ENCODE results near the gene CRYBG1. TPM values are rescaled to one million over a fixed set of nuclear protein-coding genes. Genes with fewer than 3 reads are reported as not detected.
"Not testable (repeated sequence)": the region's sequence is repeated elsewhere in the genome, so short reads cannot be mapped to it uniquely, and the experiment has no call there.

The CRYBG1 gene
- total and polyA plus RNA-seq, 2 experiments from 2014 or later, result 3.2 to 10.0 TPM

DNA sequence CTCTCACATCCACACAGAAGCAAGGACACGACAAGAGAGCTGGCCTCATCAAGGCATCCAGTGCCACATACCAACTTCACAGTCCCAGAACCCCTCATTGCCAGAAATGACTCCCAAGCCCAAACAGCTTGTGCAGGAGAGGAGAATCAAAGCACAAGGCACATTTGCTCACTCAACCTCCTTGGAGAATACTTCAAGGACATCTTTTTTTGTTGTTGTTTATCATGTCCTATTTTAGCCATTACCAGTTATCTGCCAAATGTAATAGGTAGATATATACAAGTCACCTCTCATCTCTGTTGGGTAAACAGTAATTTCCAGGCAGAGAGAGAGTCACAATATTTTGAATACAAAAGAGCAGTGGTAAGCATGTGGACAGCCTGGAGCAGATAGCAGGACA lies 221.0 kb downstream of the CRYBG1 start:
- no peaks in the 10 kb centered on the region for H4K20me1 ChIP-seq (ENCODE audit: insufficient read depth, poor library complexity, severe bottlenecking)

DNA sequence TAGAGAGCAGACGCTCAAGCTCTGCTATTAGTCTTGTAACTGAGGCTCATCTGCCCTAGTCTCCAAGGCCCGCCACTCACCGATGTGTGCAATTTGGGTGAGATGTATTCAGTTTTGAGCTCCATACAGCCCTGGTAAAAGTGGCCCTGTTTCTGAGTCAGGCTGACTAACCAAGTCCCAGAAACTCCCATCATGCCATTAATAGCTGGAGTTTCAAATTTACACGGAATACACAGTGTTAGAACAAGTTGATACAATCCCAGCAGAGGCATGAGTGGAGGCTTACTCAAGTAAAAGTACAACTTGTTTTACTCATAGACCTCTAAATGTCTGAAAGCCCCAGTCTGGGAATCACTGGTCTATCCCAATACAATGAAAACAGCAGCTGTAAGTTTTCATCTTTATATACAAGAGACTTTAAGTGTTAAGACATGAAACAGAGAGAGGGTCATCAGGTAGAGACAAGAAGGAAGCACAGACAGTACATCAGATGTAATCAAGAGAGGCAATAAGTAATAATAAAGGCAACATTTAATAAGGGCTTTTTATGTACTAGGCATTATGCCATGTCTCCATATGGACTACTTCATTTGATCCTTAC lies 226.4 kb downstream of the CRYBG1 start:
- H3K4me2 ChIP-seq, result no peak overlapping the region
- H3K9me2 ChIP-seq (replicated peaks; ENCODE audit: insufficient read depth), result no peaks in the 10 kb centered on the region
- DNase-seq (ENCODE audit: low spot score), result no peak
- no peak overlapping the region for H3K4me3 ChIP-seq
- no peaks in the 10 kb centered on the region for H3K36me3 ChIP-seq (replicated peaks; ENCODE audit: insufficient read depth, low read depth)
- no peak overlapping the region for H3K27ac ChIP-seq
- no peaks in the 10 kb centered on the region for H3K27me3 ChIP-seq
- 93% methylated on average over 4 of the region's 4 CpGs for WGBS (ENCODE audit: low lambda C conversion rate, missing lambda C conversion rate)
- no peaks in the 10 kb centered on the region for H3K4me1 ChIP-seq (ENCODE audit: insufficient read depth)
- TF ChIP-seq, protein P1, sequence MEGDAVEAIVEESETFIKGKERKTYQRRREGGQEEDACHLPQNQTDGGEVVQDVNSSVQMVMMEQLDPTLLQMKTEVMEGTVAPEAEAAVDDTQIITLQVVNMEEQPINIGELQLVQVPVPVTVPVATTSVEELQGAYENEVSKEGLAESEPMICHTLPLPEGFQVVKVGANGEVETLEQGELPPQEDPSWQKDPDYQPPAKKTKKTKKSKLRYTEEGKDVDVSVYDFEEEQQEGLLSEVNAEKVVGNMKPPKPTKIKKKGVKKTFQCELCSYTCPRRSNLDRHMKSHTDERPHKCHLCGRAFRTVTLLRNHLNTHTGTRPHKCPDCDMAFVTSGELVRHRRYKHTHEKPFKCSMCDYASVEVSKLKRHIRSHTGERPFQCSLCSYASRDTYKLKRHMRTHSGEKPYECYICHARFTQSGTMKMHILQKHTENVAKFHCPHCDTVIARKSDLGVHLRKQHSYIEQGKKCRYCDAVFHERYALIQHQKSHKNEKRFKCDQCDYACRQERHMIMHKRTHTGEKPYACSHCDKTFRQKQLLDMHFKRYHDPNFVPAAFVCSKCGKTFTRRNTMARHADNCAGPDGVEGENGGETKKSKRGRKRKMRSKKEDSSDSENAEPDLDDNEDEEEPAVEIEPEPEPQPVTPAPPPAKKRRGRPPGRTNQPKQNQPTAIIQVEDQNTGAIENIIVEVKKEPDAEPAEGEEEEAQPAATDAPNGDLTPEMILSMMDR (IDR thresholded peaks at IDR 0.05; ENCODE audit: poor library complexity), result no peak
- TF ChIP-seq EZH2 (IDR thresholded peaks at IDR 0.05; ENCODE audit: borderline replicate concordance), result no peak
- TF ChIP-seq EZH2phosphoT487 (IDR thresholded peaks at IDR 0.05; ENCODE audit: low read depth, severe bottlenecking, unreplicated experiment), result no peak
- H2AFZ ChIP-seq, result no peak overlapping the region
- no peaks in the 10 kb centered on the region for H4K20me1 ChIP-seq (ENCODE audit: insufficient read depth, poor library complexity, severe bottlenecking)
- no peaks in the 10 kb centered on the region for H3K9me3 ChIP-seq (ENCODE audit: low read depth)
- no peaks in the 10 kb centered on the region for H3K79me2 ChIP-seq

More for the DNA sequence above, 221.0 kb downstream of the CRYBG1 start:
- no peak overlapping the region for H3K4me2 ChIP-seq
- H3K4me1 ChIP-seq (ENCODE audit: insufficient read depth), result no peaks in the 10 kb centered on the region
- H3K9me2 ChIP-seq (replicated peaks; ENCODE audit: insufficient read depth), result no peaks in the 10 kb centered on the region
- H3K36me3 ChIP-seq (replicated peaks; ENCODE audit: insufficient read depth, low read depth), result no peaks in the 10 kb centered on the region
- DNase-seq (ENCODE audit: low spot score), result no peak
- H3K27ac ChIP-seq, result no peak overlapping the region
- H3K79me2 ChIP-seq, result no peaks in the 10 kb centered on the region
- TF ChIP-seq, protein P1 (IDR thresholded peaks at IDR 0.05; ENCODE audit: poor library complexity), result no peak
- TF ChIP-seq EZH2phosphoT487 (IDR thresholded peaks at IDR 0.05; ENCODE audit: low read depth, severe bottlenecking, unreplicated experiment) (no peak), EZH2 (IDR thresholded peaks at IDR 0.05; ENCODE audit: borderline replicate concordance) (no peak)
- no peaks in the 10 kb centered on the region for H3K27me3 ChIP-seq
- H2AFZ ChIP-seq, result no peak overlapping the region
- H3K4me3 ChIP-seq, result no peak overlapping the region
- no peaks in the 10 kb centered on the region for H3K9me3 ChIP-seq (ENCODE audit: low read depth)
- WGBS (ENCODE audit: low lambda C conversion rate, missing lambda C conversion rate), result 92% methylated on average over 1 of the region's 1 CpG

DNA sequence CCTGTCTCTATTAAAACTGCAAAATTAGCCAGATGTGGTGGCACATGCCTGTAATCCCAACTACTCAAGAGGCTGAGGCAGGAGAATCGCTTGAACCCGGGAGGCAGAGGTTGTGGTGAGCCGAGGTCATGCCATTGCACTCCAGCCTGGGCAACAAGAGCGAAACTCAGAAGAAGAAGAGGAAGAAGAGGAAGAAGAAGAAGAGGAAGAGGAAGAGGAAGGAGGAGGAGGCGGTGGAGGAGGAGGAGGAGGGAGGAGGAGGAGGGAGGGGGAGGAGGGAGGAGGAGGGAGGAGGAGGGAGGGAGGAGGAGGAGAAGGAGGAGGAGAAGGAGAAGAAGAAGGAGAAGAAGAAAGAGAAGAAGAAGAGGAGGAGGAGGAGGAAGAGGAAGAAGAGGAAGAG lies 228.4 kb downstream of the CRYBG1 start:
- not testable (repeated sequence) for H3K4me1 ChIP-seq (ENCODE audit: insufficient read depth); H3K36me3 ChIP-seq (replicated peaks; ENCODE audit: insufficient read depth, low read depth); H2AFZ ChIP-seq; H3K4me2 ChIP-seq; H3K4me3 ChIP-seq; H3K27me3 ChIP-seq; H3K9me3 ChIP-seq (ENCODE audit: low read depth); H3K79me2 ChIP-seq; H3K9me2 ChIP-seq (replicated peaks; ENCODE audit: insufficient read depth); H4K20me1 ChIP-seq (ENCODE audit: insufficient read depth, poor library complexity, severe bottlenecking); H3K27ac ChIP-seq; DNase-seq (ENCODE audit: low spot score)
- WGBS (ENCODE audit: low lambda C conversion rate, missing lambda C conversion rate), result 75% methylated on average over 4 of the region's 5 CpGs

DNA sequence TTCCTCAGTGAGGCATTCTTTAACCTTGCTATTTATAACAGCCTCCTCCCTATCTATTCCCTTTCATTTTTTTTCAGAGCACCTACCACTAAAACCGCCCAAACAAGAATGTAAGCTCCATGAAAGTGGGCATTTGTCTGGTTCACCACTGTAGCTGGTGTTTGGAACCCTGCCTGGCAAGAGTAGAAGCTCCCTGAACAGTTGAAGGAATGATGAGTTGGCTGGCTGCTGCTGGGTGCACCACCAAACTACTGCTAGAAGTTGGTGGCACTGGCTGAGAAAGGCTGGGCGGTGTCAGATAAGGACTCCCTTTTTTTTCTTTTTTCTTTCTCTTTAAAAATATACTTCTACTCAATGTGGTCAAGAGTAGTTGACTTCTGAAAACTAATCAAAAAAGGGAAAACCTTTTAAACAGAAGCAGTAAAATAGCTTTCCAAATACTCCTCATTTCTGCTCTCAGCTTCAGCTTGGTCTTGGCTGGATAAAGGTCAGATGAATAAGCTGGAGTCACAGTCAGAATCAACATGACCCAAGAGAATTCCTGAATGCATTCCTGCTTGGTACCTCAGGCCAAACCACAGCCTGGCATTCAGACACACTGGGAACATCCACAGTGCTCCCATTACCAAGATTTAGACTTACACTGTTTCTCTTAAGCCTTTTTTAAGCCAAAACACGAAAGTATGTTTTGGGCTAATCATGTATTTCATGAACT lies 230.8 kb downstream of the CRYBG1 start:
- H2AFZ ChIP-seq, result no peak overlapping the region
- no peaks in the 10 kb centered on the region for H3K36me3 ChIP-seq (replicated peaks; ENCODE audit: insufficient read depth, low read depth)
- 95% methylated on average over 3 of the region's 3 CpGs for WGBS (ENCODE audit: low lambda C conversion rate, missing lambda C conversion rate)
- no peak for DNase-seq (ENCODE audit: low spot score)
- H3K4me3 ChIP-seq, result no peak overlapping the region
- H3K27ac ChIP-seq, result no peak overlapping the region
- no peak overlapping the region for H3K4me2 ChIP-seq
- H3K4me1 ChIP-seq (ENCODE audit: insufficient read depth), result no peaks in the 10 kb centered on the region
- no peaks in the 10 kb centered on the region for H3K9me3 ChIP-seq (ENCODE audit: low read depth)
- TF ChIP-seq EZH2 (IDR thresholded peaks at IDR 0.05; ENCODE audit: borderline replicate concordance) (no peak), EZH2phosphoT487 (IDR thresholded peaks at IDR 0.05; ENCODE audit: low read depth, severe bottlenecking, unreplicated experiment) (no peak)
- TF ChIP-seq, protein P1 (IDR thresholded peaks at IDR 0.05; ENCODE audit: poor library complexity), result no peak
- no peaks in the 10 kb centered on the region for H3K9me2 ChIP-seq (replicated peaks; ENCODE audit: insufficient read depth)
- no peaks in the 10 kb centered on the region for H4K20me1 ChIP-seq (ENCODE audit: insufficient read depth, poor library complexity, severe bottlenecking)
- H3K79me2 ChIP-seq, result no peaks in the 10 kb centered on the region
- H3K27me3 ChIP-seq, result no peaks in the 10 kb centered on the region
